HG03342 (cell line): ENCODE data around the gene TAGLN3.
"Not testable (repeated sequence)": the region's sequence is repeated elsewhere in the genome, so short reads cannot be mapped to it uniquely, and the experiment has no call there.

ENCODE experiments used
- ATAC-seq: cut with Tn5 transposase; IDR thresholded peaks from one replicate; pipeline ENCODE4 v1.9.1; 2021; ENCODE audit warnings: mild to moderate bottlenecking, moderate library complexity; ENCODE audit not compliant: unreplicated experiment

TAGLN3 gene

DNA sequence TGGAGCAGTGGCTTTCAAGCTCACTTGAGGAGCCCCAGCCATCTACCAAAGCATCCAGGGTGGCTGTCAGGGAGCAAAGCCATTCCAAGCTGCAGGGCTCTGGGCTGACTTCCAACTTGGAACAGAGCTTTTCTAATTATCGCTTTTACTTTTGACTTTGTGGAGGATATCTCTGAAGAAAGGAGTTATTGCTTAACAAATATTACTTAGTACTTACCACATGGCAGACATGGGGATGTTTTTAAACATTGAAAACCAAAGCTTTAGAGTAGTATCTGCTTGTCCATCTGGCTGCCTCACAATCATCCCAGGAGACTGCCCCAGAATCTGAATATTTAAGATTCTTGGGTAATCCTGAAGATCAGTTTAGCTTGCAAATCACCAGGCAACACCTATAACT lies 8.9 kb downstream of the TAGLN3 start:
- ATAC-seq: no peak

DNA sequence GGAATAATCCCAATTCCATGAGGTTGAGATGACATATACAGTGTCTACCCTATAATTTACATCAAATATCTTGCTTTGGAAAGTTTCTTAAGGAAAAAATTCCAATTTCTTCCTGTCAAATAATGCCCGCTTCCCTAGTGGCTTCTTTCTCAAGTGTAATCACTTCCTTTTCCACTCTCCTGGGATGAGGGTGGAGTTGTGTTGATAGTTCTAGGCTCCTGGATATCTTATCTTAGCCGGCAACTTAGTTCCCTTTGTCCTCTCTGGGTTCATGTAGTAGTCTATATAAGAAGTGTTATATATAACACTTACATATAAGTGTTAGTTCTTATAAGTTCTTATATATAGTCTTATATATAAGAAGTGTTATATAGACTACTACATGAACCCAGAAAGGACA lies 10.9 kb downstream of the TAGLN3 start:
- no peak for ATAC-seq

DNA sequence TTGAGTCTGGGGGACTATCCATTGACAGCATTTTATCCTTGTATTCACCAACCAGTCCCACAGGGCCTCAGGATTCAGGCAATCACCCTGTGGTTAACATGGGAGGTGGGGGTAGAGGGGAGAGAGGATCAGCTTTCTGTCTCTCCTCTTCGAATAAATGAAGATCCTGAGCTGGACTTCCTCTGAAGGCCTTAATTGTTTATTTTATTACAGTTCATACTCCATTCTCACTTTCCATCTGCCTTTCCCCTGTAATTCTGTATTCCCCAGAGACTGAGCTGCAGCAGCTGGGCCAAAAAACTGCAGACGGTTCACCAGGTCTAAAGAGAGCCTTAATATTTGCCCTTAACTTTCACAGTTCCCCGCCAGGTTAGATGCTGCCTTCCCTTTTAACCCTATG lies 11.9 kb downstream of the TAGLN3 start:
- ATAC-seq: no peak

DNA sequence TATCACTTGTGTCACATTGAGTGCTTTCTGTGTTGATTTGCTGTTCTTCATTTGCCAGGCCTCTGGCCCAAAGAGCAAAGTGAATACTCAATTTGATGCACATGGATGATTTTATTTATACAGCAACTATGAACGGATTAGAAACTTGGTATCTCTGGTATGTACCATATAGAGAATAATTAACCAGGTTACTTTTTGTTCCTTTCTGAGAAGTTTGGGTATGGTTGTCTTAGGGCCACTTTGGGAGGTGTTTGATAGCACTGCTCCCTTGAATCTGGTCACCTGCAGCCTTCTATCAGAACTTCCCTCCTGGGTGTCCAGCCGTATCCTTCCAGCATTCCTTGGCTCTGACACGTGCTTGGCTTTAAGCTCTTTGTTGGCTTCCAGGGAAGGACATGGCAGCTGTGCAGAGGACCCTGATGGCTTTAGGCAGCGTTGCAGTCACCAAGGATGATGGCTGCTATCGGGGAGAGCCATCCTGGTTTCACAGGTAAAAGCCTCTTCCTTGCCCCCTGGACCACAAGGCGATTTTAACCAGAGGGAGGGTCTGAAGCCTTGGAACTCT lies 12.7 kb downstream of the TAGLN3 start:
- no peak for ATAC-seq

DNA sequence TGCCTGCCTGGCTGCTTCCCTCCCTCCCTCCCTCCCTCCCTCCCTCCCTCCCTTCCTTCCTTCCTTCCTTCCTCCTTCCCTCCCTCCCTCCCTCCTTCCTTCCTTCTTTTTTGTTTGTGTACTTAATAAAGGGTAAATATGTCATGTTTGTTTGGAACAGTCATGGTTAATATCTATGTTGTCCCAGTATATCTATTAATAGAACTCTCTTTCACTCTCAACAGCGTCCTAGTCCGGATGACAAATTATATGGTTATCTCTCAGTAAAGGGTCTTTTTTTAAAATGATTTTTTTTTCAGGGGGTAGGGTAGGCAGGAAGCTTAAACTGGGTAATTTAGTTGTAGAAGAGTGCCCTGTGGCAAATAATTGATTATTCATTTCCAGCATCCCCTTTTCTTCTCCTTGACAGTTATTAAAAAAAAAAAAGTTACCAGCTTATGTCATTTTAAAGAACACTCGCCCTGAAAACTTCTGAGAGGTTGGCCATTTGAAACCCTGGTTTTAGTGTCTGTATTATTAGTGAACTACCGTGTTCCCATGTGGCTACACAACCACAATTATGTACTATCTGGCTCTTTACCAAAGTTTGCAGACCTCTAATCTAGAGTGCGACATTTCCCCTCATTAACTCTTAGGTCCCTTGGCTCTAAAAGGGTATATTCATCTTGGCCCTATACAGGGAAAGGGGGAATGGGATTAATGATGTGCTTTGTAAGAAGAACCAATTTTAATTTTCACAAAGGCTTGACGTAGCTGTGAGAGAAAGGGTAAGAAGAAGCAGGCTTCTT lies 13.7 kb downstream of the TAGLN3 start:
- no peak for ATAC-seq

- peak; percentile 82 for ATAC-seq
Measured at GRCh38 chr3:112013058-112013783, 14.5 kb downstream of the TAGLN3 start.

DNA sequence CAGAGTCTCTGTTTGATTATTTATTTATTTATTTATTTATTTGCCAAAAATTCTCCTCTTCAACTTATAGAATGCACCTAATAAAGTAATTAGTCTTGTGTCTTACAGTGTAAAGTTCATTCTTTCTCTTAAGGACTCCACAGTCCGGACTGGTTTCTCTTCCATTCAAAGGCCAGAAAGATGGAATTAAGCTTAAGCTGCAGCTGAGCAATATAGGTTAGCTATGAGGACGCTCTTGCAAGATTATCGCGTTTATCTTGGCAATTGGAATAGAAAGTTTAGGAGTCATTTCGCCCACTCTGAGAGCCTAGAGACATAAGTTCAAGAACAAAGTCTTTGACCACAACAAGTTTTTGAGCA lies 15.0 kb downstream of the TAGLN3 start:
- peak; percentile 28 for ATAC-seq

DNA sequence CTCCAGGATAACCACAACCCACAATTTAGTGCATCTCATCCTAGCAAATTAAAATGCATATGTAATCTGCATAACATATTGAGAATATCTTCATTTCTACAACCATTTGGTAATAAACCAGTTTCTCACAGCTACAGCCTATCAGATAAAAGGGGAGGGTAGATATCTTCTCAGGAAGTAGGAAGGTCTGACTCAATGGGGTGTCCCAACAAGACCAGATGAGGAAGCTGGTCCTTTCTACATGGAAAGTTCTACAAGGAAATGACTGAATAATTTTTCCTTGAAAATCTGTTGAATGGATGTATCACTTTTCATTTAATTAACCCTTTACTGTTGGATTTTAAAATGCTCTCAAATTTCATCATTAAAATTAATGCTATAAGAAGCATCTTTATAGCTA lies 18.4 kb downstream of the TAGLN3 start:
- no peak for ATAC-seq

- ATAC-seq: no peak
Measured at GRCh38 chr3:112018712-112019111, 20.0 kb downstream of the TAGLN3 start.

DNA sequence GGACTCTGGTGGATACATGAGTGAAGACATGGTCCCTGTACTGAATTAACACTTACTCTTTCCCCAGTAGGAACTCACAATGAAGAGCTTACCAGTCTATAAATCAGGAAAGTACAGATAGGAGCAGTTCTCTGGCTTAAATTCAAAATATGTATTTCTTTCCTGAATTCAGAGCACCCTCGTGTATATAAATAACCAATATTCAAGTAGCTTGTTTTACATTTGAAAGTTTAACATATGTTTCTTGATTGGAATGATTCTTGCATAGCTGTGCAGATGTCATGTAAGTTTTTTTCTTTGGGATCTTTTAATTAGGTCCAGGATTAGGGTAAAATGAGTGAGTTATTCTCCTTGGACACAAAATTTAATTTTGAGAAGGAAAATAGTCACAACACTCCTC lies 21.0 kb downstream of the TAGLN3 start:
- ATAC-seq: no peak

DNA sequence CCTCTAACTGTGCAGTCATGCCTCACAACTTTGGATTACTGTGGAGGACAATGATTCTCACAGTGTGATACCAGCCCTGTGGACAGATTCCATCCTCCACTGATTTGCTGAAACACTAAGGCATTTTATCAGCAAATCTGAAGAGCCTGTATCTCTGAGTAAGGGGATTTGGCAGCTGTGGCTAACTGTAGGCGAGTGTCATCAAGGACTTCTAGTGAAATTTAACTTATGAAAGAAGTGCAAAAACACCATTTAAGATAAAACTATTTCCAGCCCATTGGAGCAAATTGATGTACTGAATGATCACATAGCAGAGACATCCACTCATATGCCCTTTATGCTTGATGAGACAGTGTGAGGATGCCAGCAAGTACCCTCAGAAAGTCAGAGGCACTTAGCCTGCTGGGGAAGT lies 22.0 kb downstream of the TAGLN3 start:
- no peak for ATAC-seq

GRCh38 chr3:112027142-112027541 lies 28.4 kb downstream of the TAGLN3 start:
- ATAC-seq: no peak

GRCh38 chr3:112027826-112028225 lies 29.1 kb downstream of the TAGLN3 start:
- ATAC-seq: no peak

DNA sequence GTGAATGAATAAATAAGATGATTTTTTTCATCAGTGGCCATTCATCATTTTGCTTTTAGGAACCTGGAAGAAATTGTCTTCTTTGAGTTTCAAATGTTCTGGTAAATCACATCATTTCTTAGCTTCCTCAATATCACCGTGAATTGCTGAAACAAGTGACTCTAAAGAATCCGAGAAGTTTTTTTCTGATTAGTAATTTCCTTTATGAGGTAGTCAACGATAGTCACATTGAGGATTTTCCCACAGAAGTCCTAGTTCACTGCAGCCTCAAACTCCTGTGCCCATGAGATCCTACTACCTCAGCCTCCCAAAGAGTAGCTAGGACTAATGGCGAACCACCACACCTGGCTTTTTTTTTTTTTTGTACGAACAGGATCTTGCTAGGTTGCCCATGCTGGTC lies 32.2 kb downstream of the TAGLN3 start:
- no peak for ATAC-seq

DNA sequence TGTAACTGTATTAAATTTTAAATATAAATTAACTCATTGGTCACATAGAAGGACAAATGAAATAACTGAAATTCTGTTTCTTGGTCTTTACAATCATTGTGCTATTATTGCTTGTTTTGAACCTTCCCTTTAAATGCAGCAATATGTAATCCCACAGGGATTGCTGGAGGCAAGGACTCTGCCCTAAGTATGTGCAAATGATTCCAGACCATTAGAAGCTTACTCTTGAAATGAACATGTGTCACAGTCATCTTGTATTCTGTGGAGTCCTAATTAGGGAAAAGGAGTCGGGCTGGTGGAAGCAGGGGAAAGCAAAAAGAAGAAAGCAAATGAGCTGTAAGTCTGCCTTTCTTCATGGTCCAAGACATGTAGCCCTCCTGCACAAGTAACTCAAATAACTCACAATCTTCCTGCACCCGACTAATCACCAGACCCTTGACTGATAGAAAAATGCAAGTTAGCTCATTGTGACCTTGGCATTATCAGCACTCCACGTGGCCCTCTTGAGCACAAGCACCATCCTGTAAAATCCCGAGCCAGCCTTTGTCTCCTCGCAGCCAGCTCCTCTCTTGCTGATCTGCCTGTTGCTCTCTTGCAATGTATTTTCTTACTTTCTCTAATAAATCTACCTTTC lies 33.5 kb downstream of the TAGLN3 start:
- ATAC-seq: no peak

GRCh38 chr3:112034436-112034835 lies 35.7 kb downstream of the TAGLN3 start, which contains the start of gene TMPRSS7:
Gene TMPRSS7 (plus strand): TSS chr3:112034736. CDS start chr3:112034846, 110 bp downstream.
- no peak for ATAC-seq

DNA sequence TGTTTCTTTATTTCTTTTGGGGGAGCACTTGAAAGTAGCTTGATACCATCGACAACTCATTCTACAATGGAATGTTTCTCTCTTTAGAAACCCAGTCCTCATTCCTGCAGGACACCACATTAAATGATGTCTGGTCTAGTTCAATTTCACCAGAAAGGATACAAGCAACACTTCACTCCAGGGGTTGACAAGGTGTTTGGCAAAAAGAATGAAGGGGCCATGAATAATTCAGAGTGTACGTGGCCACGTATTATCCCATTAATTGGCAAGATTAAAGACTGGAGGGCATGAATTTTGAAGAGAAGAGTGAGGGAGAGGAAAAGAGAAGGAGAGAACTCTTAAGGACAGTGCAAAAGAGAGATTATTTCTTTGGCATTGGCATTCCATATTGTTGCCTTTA lies 36.5 kb downstream of the TAGLN3 start:
- ATAC-seq: no peak

DNA sequence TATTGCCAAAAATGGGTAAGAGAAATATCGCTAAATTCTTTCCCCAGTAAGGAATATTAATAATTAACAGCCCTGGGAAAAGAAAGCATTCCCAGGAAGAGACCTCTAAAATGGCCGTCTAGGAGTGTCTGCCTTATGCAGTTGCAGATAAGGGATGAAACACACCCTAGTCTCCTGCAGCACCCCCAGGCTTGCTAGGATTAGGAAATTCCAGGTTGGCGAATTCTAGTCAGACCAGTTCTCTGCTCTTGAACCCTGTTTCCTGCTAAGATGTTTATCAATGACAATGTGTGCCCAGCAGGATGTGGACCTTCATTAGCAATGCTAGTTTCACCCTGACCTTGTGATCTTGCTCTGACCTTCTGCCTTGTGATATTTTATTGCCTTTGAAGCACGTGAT lies 38.5 kb downstream of the TAGLN3 start:
- not testable (repeated sequence) for ATAC-seq

- no peak for ATAC-seq
Measured at GRCh38 chr3:112038863-112039262, 40.1 kb downstream of the TAGLN3 start.

DNA sequence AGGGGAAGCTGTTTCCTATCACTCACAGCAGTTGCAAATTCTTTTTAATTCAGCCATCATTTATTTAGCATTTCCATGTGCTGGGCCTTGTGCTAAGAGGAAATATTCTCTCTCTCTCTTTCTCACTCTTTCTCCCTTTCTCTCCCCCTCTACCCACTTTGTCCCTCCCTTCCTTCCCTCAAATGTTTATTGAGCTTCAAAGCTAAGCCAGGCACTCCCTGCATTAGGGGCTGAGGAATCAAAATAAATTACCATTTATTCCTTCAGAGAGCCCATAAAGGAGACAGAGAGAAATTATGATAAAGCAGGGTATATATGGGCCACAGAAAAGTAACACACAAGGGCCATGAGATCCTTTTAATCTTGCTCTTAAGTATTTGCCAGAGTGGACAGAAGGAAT lies 42.6 kb downstream of the TAGLN3 start:
- ATAC-seq: no peak

GRCh38 chr3:112042842-112043280 lies 44.1 kb downstream of the TAGLN3 start:
- no peak for ATAC-seq
